Measurements from ENCODE around the gene DEGS2.

DNA sequence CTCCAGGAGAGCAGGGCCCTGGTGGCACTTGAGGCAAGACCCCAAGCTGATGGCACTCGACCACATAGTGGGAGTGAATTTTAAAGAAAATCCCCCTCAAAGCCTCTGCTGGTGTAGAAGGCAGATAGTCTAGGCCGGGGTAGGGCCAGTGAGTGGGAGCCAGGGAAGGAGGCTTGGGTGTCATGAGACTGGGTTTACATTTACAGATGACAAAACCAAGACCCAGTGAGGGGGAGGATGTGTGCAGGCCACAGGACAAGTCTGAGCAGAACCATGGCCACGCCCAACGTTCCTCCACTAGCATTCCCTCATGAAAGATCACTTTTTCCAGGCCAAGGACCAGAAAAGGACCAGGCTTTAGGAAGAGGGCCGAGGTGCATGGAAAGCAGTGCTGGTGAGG is 52.2 kb downstream of the DEGS2 start:
- TF ChIP-seq, protein P1, sequence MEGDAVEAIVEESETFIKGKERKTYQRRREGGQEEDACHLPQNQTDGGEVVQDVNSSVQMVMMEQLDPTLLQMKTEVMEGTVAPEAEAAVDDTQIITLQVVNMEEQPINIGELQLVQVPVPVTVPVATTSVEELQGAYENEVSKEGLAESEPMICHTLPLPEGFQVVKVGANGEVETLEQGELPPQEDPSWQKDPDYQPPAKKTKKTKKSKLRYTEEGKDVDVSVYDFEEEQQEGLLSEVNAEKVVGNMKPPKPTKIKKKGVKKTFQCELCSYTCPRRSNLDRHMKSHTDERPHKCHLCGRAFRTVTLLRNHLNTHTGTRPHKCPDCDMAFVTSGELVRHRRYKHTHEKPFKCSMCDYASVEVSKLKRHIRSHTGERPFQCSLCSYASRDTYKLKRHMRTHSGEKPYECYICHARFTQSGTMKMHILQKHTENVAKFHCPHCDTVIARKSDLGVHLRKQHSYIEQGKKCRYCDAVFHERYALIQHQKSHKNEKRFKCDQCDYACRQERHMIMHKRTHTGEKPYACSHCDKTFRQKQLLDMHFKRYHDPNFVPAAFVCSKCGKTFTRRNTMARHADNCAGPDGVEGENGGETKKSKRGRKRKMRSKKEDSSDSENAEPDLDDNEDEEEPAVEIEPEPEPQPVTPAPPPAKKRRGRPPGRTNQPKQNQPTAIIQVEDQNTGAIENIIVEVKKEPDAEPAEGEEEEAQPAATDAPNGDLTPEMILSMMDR (conservative IDR thresholded peaks at IDR 0.05), result no peak
- TF ChIP-seq EZH2 (IDR thresholded peaks at IDR 0.05; ENCODE audit: low read depth), result no peak
